Stimulated activated naive CD8-positive, alpha-beta T cell treated with anti-CD3 and anti-CD28 coated beads, Interleukin-15, Interleukin-2, amounts not matched to agents 100 ng/mL and 50 ng/mL, for 24 hours (primary cell): ENCODE measurements around the gene DNASE1L1.

Experiments used
- H3K27ac Mint-ChIP-seq: one replicate; pipeline ENCODE4 v1.8.0; 2021; ENCODE audit warnings: mild to moderate bottlenecking, mixed read lengths
- H3K27me3 Mint-ChIP-seq: one replicate; pipeline ENCODE4 v1.8.0; 2021; ENCODE audit warnings: mixed read lengths
- H3K36me3 Mint-ChIP-seq: one replicate; pipeline ENCODE4 v1.8.0; 2021; ENCODE audit warnings: low read depth, mixed read lengths
- H3K4me1 Mint-ChIP-seq: one replicate; pipeline ENCODE4 v1.8.0; 2021; ENCODE audit warnings: low read depth, mixed read lengths
- H3K4me3 Mint-ChIP-seq: one replicate; pipeline ENCODE4 v1.8.0; 2021; ENCODE audit warnings: mild to moderate bottlenecking, mixed read lengths
- H3K9me3 Mint-ChIP-seq: one replicate; pipeline ENCODE4 v1.8.0; 2021; ENCODE audit warnings: mixed read lengths

The DNASE1L1 gene

DNA sequence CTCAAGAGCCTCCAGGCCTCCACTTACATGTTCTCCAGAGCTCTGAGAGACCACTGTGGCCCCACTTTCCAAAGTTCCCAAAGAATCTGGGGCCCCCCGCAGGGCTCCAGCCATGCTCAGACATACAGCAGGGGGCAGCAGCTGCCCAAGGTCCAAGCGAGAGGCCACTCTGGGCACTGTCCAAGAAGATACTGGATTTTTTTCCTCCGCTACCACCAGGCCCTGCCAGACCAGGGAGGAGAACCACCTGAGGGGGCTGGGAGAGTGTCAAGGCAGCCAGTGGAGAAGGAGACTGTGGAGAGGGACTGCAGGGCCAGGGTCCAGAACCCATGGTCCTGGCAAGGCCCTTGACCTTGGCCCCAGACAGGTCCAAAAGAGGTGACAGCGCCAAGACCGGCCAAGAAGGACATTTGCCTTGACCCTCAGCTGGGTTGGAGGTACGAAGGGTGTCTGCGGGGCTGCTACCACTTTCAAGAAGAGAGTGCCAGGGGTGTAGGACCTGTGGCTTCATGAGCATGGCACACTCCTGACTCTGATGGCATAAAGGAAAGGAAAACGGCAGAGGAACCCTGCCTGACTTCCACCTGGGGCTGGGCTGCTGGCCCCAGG, 24.7 kb downstream of the DNASE1L1 start:
- no peak overlapping the region for H3K4me3 Mint-ChIP-seq
- no peaks in the 10 kb centered on the region for H3K9me3 Mint-ChIP-seq
- no peak overlapping the region for H3K27ac Mint-ChIP-seq
- peaks cover 14% of the 10 kb centered on the region for H3K36me3 Mint-ChIP-seq
- peaks cover 18% of the 10 kb centered on the region for H3K4me1 Mint-ChIP-seq
- no peaks in the 10 kb centered on the region for H3K27me3 Mint-ChIP-seq

DNA sequence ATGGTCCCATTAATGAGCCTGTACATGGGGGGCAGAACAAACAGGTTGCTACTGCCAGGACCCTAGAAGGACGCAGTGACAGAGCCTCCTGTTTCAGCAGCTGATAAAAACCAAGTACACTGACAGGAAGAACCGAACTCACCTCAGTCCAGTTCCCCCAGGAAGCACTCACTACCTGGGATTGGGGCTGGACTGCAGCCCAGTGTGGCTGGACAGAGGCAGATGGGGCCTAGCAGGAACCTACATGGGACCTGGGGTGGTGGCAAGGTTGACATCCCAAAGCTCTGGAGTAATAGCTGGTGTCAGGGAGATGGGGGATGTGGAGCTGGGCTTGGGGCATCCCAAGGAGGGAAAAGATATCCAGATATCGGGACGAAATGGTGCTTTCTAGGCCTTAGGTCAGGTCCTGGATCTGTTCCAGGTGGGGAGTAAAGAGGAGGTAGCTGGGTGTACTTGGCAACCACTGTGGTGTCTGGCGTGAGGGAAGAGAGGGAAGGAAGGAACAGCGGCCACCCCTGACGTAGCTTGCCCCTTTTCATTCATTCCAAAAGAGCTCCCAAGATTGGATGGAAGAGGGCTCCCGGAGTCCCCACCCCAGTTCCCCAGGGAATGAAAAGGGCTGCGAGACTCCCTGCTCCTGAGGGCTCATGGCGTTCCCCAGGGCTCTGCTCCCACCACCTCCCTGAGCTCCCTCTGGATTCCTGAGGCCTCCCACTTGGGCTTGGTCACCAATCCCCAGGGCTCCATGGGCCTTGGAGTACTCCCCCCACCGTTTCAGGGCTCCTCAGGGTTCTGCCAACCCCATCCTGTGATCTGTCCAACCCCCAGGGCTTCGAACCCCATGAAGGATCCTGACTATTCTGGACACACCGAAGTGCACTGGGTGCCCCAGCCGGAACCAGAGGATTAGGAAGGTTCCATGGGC, 25.4 kb downstream of the DNASE1L1 start:
- Mint-ChIP-seq H3K27me3 (no peaks in the 10 kb centered on the region), H3K4me1 (peaks cover 18% of the 10 kb centered on the region), H3K9me3 (no peaks in the 10 kb centered on the region), H3K4me3 (no peak overlapping the region), H3K36me3 (peaks cover 14% of the 10 kb centered on the region), H3K27ac (no peak overlapping the region)

- no peak overlapping the region for H3K4me3 Mint-ChIP-seq
- peaks cover 14% of the 10 kb centered on the region for H3K36me3 Mint-ChIP-seq
- no peaks in the 10 kb centered on the region for H3K27me3 Mint-ChIP-seq
- H3K9me3 Mint-ChIP-seq = no peaks in the 10 kb centered on the region
- no peak overlapping the region for H3K27ac Mint-ChIP-seq
- peaks cover 18% of the 10 kb centered on the region for H3K4me1 Mint-ChIP-seq
Measured at GRCh38 chrX:154382483-154383069, 26.5 kb downstream of the DNASE1L1 start.

DNA sequence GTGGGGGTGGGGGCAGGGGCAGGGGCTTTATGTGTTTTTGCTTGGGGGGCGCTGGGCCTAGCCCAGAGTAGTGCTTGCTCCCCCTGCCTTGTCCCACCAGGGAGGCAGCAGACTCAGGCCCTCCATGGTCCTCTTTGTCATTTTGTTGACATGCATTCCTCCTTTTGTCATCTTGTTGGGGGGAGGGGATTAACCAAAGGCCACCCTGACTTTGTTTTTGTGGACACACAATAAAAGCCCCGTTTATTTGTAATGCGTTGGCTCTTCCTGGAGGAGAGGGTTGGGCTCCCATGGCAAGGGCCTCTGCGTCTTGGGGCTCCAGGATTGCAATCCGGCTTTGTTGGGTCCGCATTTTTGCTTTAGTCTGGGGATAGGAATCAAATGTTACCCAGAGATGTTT, 27.8 kb downstream of the DNASE1L1 start:
- no peak overlapping the region for H3K27ac Mint-ChIP-seq
- H3K4me3 Mint-ChIP-seq = no peak overlapping the region
- H3K27me3 Mint-ChIP-seq = no peaks in the 10 kb centered on the region
- no peaks in the 10 kb centered on the region for H3K9me3 Mint-ChIP-seq
- H3K4me1 Mint-ChIP-seq = peaks cover 23% of the 10 kb centered on the region
- peaks cover 14% of the 10 kb centered on the region for H3K36me3 Mint-ChIP-seq

DNA sequence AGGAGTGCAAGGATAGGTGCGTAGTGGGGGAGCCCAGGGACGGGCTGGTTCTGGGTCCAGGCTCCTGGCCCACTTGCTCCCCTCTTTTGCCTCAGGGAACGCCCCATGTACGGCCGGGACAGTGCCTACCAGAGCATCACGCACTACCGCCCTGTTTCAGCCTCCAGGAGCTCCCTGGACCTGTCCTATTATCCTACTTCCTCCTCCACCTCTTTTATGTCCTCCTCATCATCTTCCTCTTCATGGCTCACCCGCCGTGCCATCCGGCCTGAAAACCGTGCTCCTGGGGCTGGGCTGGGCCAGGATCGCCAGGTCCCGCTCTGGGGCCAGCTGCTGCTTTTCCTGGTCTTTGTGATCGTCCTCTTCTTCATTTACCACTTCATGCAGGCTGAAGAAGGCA, 28.3 kb downstream of the DNASE1L1 start:
- H3K9me3 Mint-ChIP-seq = no peaks in the 10 kb centered on the region
- H3K4me3 Mint-ChIP-seq = peak overlapping the region; percentile 92
- peak overlapping the region; percentile 90 for H3K27ac Mint-ChIP-seq
- peaks cover 23% of the 10 kb centered on the region for H3K4me1 Mint-ChIP-seq
- no peaks in the 10 kb centered on the region for H3K27me3 Mint-ChIP-seq
- H3K36me3 Mint-ChIP-seq = peaks cover 14% of the 10 kb centered on the region

DNA sequence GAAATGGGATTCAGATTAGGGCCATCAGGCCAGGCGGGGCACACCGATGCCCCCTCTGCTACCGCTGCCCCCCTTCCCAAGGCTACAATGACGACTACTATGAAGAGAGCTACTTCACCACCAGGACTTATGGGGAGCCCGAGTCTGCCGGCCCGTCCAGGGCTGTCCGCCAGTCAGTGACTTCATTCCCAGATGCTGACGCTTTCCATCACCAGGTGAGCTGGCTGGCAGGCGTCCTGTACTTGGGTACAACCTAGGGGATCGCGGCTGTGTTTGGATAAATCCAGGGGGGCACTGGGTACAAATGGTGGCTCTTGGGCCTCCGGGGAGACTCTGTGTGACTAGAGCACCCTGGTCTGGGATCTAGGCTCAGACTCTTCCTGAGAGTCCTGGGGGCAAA, 28.9 kb downstream of the DNASE1L1 start:
- Mint-ChIP-seq H3K4me1 (peaks cover 23% of the 10 kb centered on the region), H3K27me3 (no peaks in the 10 kb centered on the region), H3K36me3 (peaks cover 14% of the 10 kb centered on the region), H3K9me3 (no peaks in the 10 kb centered on the region), H3K4me3 (peak overlapping the region; percentile 92), H3K27ac (peak overlapping the region; percentile 90)

DNA sequence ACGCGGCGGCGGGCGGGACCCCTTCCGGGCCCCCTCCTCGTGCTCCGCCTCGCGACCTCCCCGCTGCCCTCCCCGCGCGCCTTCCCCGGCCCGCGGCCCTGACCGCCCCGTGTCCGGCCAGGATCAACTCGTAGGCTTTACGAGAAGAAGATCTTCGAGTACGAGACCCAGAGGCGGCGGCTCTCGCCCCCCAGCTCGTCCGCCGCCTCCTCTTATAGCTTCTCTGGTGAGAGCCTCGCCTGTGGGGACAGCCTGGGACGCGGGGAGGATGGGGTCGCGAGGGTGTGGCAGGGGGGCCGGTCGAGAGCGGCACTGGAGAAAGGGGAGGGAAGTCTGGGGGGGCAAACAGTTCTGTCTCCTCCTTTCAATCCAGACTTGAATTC, 29.5 kb downstream of the DNASE1L1 start:
- H3K4me3 Mint-ChIP-seq = peak overlapping the region; percentile 92
- no peaks in the 10 kb centered on the region for H3K9me3 Mint-ChIP-seq
- peak overlapping the region; percentile 90 for H3K27ac Mint-ChIP-seq
- H3K36me3 Mint-ChIP-seq = peaks cover 14% of the 10 kb centered on the region
- H3K27me3 Mint-ChIP-seq = no peaks in the 10 kb centered on the region
- H3K4me1 Mint-ChIP-seq = peaks cover 21% of the 10 kb centered on the region

DNA sequence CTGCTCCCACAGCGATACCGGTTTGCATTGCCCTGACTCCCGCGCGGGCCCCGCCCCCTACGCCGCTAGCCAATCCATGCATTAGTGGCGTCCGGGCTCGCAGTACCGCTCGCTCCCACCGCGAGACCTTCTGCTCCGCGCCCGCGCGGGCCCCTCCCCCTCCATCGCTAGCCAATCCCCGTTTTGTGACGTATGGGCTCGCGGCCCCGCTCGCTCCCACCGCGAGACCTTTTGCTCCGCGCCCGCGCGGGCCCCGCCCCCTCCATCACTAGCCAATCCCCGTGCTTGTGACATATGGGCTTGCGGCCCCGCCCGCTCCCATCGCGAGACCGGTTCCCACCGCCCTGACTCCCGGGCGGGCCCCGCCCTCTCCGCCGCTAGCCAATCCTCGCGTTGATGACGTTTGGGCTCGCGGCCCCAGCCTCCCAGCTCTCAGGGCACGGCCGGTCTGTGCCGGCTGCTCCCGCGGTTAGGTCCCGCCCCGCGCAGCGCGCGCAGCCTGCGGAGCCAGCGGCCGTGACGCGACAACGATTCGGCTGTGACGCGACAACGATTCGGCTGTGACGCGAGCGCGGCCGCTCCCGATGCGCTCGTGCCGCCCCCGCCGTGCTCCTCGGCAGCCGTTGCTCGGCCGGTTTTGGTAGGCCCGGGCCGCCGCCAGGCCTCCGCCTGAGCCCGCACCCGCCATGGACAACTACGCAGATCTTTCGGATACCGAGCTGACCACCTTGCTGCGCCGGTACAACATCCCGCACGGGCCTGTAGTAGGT, 30.1 kb downstream of the DNASE1L1 start, which contains the start of gene EMD:
Gene EMD (plus strand): TSS at position 497 of the 770 bp plus-strand sequence. CDS start 190 bp downstream, at position 687.
- Mint-ChIP-seq H3K4me3 (peak within 1 kb of the TSS; percentile 92), H3K27ac (peak within 1 kb of the TSS; percentile 90), H3K9me3 (no peaks in the 10 kb centered on the region), H3K36me3 (peaks cover 14% of the 10 kb centered on the region), H3K27me3 (no peaks in the 10 kb centered on the region), H3K4me1 (peaks cover 16% of the 10 kb centered on the region)

GRCh38 chrX:154378059-154378798, 30.8 kb downstream of the DNASE1L1 start:
- peak overlapping the region; percentile 77 for H3K4me3 Mint-ChIP-seq
- peaks cover 14% of the 10 kb centered on the region for H3K36me3 Mint-ChIP-seq
- peak overlapping the region; percentile 81 for H3K27ac Mint-ChIP-seq
- H3K9me3 Mint-ChIP-seq = no peaks in the 10 kb centered on the region
- peaks cover 16% of the 10 kb centered on the region for H3K4me1 Mint-ChIP-seq
- H3K27me3 Mint-ChIP-seq = no peaks in the 10 kb centered on the region

GRCh38 chrX:154376774-154377173, 32.3 kb downstream of the DNASE1L1 start:
- H3K9me3 Mint-ChIP-seq = no peaks in the 10 kb centered on the region
- peaks cover 14% of the 10 kb centered on the region for H3K36me3 Mint-ChIP-seq
- no peak overlapping the region for H3K4me3 Mint-ChIP-seq
- peaks cover 24% of the 10 kb centered on the region for H3K4me1 Mint-ChIP-seq
- H3K27ac Mint-ChIP-seq = no peak overlapping the region
- no peaks in the 10 kb centered on the region for H3K27me3 Mint-ChIP-seq

DNA sequence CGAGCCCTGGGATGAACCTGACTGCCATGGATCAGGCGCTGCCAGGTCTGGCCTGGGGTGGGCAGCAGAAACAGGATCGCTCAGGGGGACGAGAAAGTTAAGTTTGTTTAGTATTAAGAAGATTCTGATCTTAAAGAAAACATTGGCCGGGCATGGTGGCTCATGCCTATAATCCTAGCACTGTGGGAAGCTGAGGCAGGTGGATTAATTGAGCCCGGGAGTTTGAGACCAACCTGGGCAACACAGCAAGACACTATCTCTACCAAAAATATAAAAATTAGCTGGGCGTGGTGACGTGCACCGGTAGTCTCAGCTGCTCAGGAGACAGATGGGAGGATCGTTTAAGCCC, 33.9 kb downstream of the DNASE1L1 start:
- Mint-ChIP-seq H3K9me3 (no peaks in the 10 kb centered on the region), H3K36me3 (peaks cover 5% of the 10 kb centered on the region), H3K27ac (no peak overlapping the region), H3K4me1 (peaks cover 12% of the 10 kb centered on the region), H3K27me3 (no peaks in the 10 kb centered on the region), H3K4me3 (peak overlapping the region; percentile 41)

DNA sequence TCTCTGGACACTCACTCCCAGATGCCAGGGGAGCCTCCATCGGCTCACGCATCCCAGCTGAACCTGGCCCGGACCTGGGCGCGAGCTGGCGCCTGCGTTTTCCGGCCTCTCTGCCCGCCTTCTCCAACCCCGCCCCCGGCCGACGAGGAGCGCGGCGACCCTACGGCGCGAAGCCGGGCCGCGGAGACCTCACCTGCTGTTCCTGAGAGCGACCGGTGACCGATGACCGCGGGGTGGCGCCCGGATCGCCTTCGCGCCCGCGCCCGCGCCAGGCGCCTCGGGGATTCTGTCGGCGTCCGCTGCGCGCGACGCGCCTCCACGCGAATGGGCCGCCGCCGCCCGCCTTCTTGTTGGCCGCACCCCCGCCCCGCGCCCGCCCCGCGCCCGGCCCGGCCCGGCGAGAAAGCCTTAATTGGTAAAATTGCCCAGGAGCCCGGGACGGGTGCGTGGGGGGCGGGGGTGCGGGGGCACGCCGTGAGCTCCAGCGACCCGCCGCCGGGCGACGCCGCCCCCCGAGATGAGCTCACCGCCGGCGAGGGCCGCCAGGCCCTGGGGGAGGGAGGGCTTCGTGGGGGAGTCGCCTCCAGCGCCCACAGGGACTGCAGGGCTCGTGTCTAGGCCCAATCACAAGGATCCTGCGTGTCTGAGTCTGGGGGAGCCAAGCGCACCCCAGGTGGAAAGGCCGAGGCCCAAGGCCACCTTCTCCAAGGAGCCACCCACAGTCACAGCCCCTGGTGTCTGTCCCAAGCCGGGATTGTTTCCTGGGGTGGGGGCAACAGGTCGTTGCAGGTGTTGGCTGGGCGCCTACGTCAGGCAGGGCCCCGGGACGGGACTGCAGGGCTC, 34.5 kb downstream of the DNASE1L1 start, which contains the start of gene FLNA:
Gene FLNA (minus strand): TSS at position 322 of the 843 bp plus-strand sequence. CDS start 3,389 bp downstream, outside the sequence.
- H3K4me3 Mint-ChIP-seq = peak within 1 kb of the TSS; percentile 80

More for the DNA sequence above, 34.5 kb downstream of the DNASE1L1 start, which contains the start of gene FLNA:
- Mint-ChIP-seq H3K4me1 (peaks cover 12% of the 10 kb centered on the region), H3K27ac (no peak within 1 kb of the TSS), H3K36me3 (peaks cover 5% of the 10 kb centered on the region), H3K27me3 (no peaks in the 10 kb centered on the region), H3K9me3 (no peaks in the 10 kb centered on the region)
